ENCODE results near the gene BABAM1. TPM values are rescaled to one million over a fixed set of nuclear protein-coding genes. Genes with fewer than 3 reads are reported as not detected.

Gene BABAM1
- total and polyA plus RNA-seq, 2 of the 4 experiments (the other 2 are of a cell fraction): 95.1 to 101 TPM

DNA sequence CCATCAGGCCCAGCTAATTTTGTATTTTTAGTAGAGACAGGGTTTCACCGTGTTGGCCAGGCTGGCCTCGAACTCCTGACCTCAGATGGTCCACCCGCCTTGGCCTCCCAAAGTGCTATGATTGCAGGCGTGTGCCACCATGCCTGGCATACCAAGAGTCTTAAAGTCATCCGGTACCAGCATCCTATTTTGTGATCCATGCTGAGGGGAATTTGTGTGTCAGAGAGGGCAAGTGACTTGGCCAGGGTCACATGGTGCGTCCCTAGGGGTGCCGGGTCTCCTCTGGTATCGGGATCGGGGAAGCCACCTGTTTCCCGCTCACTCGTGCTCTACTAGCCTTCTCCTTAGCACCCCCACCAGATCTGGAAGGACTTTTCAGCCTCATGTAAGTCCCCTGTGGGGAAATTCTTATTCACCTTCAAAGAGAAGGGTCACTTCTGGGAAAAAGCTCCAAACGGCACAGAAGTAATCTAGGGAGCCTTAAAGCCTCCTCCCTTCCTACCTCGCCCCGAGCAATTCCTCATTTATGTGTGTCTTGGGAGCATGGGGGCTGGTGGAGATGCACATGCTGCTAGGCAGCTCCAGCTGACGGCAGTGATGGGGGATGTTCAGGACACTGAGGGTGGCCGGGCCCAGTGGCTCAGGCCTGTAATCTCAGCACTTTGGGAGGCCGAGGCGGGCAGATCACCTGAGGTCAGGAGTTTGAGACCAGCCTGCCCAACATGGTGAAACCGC lies 8.4 kb downstream of the BABAM1 start:
- H3K9me3 ChIP-seq (ENCODE audit: control insufficient read depth, insufficient read depth, low read length): no peaks in the 10 kb centered on the region
- H2BK20ac ChIP-seq (ENCODE audit: low read depth, low read length): no peak overlapping the region
- H3K4me3 ChIP-seq (ENCODE audit: insufficient read depth, low read depth, low read length): no peak overlapping the region
- DNase-seq (no peak), ATAC-seq (ENCODE audit: low read depth) (no peak)
- no peak overlapping the region for H3K56ac ChIP-seq (ENCODE audit: extremely low read depth, insufficient read depth, low read length)
- ChIA-PET CTCF (interaction anchor here (0.7 kb wide), 1 partner anchor 137 kb away, joined by 3 read pairs; no protein-coding TSS in a partner anchor), POLR2A (ENCODE audit: unreplicated experiment) (no interaction called here)
- no peak overlapping the region for H3K4me2 ChIP-seq (ENCODE audit: low read depth, low read length)
- no peaks in the 10 kb centered on the region for H3K4me1 ChIP-seq (ENCODE audit: control insufficient read depth, insufficient read depth, low read length)
- H4K8ac ChIP-seq (ENCODE audit: low read depth in 2 of 2, low read length in 2 of 2): no peak overlapping the region
- H3K4ac ChIP-seq (ENCODE audit: low read depth, low read length): no peak overlapping the region
- intact Hi-C loops (cut with micrococcal nuclease): no loop called here
- H3K27ac ChIP-seq (ENCODE audit: insufficient read depth, low read length): no peak overlapping the region
- no peak overlapping the region for H2BK15ac ChIP-seq (ENCODE audit: low read depth, low read length)
- no peak overlapping the region for H3K18ac ChIP-seq (ENCODE audit: low read depth, low read length)
- no peak overlapping the region for H2AK5ac ChIP-seq (ENCODE audit: low read depth, low read length)
- H3K23ac ChIP-seq (ENCODE audit: low read depth, low read length): no peak overlapping the region
- no peaks in the 10 kb centered on the region for H3K9me1 ChIP-seq (ENCODE audit: insufficient read depth, low read length)
- WGBS, 2 experiments (ENCODE audit: extremely low coverage in 2 of 2, insufficient read length in 1 of 2): 88% methylated on average over 5 of the region's 19 CpGs; no CpG with 5 or more reads in 1 of the 2 experiments
- dilution Hi-C loops (cut with HindIII; ENCODE audit: low sequenced_read_pairs, unreplicated experiment): no loop called here
- no peak overlapping the region for H2AK9ac ChIP-seq (replicated peaks; ENCODE audit: low read depth, low read length, poor library complexity)
- H4K20me1 ChIP-seq (ENCODE audit: insufficient read depth, low read length): no peaks in the 10 kb centered on the region
- H4K91ac ChIP-seq (ENCODE audit: insufficient read depth, low read depth, low read length): no peak overlapping the region
- no TSS peak for BruUV-seq (replicated peaks)
- no peak overlapping the region for H3K14ac ChIP-seq (replicated peaks; ENCODE audit: low read depth, low read length)
- peaks cover 42% of the 10 kb centered on the region for H3K36me3 ChIP-seq (ENCODE audit: control insufficient read depth, insufficient read depth, low read length)
- no peak overlapping the region for H3K9ac ChIP-seq (ENCODE audit: low read depth, low read length)
- in situ Hi-C loops (cut with MboI; ENCODE audit: low sequenced_read_pairs): no loop called here
- H3K27me3 ChIP-seq (ENCODE audit: control insufficient read depth, insufficient read depth, low read length): no peaks in the 10 kb centered on the region
- 0 out of 4 replicates have a peak, but pooled peaks cover 0 to 5% of the 10 kb centered on the region in 2 experiments for H3K79me1 ChIP-seq (ENCODE audit: low read depth in 1 of 2, low read length in 2 of 2)
- H2BK120ac ChIP-seq (ENCODE audit: low read depth, low read length): no peak overlapping the region
- H2AFZ ChIP-seq (replicated peaks; ENCODE audit: low read length, poor library complexity): no peak overlapping the region
- no peak overlapping the region for H4K5ac ChIP-seq (ENCODE audit: low read depth, low read length)
- TF ChIP-seq RCOR1 (IDR thresholded peaks at IDR 0.05; ENCODE audit: insufficient replicate concordance, low read length): no peak
- TF ChIP-seq, protein P1, sequence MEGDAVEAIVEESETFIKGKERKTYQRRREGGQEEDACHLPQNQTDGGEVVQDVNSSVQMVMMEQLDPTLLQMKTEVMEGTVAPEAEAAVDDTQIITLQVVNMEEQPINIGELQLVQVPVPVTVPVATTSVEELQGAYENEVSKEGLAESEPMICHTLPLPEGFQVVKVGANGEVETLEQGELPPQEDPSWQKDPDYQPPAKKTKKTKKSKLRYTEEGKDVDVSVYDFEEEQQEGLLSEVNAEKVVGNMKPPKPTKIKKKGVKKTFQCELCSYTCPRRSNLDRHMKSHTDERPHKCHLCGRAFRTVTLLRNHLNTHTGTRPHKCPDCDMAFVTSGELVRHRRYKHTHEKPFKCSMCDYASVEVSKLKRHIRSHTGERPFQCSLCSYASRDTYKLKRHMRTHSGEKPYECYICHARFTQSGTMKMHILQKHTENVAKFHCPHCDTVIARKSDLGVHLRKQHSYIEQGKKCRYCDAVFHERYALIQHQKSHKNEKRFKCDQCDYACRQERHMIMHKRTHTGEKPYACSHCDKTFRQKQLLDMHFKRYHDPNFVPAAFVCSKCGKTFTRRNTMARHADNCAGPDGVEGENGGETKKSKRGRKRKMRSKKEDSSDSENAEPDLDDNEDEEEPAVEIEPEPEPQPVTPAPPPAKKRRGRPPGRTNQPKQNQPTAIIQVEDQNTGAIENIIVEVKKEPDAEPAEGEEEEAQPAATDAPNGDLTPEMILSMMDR (conservative IDR thresholded peaks at IDR 0.05; ENCODE audit: low read depth, low read length): no peak
- no peak for TF ChIP-seq CHD1 (IDR thresholded peaks at IDR 0.05; ENCODE audit: low read depth, low read length)
- TF ChIP-seq POLR2A (IDR thresholded peaks at IDR 0.05; ENCODE audit: low read depth, low read length): no peak
- TF ChIP-seq RAD21 (IDR thresholded peaks at IDR 0.05; ENCODE audit: low read length): no peak
- TF ChIP-seq FOS (IDR thresholded peaks at IDR 0.05; ENCODE audit: low read depth, low read length): no peak
- TF ChIP-seq CEBPB (IDR thresholded peaks at IDR 0.05; ENCODE audit: low read depth, low read length): no peak
- TF ChIP-seq MXI1 (IDR thresholded peaks at IDR 0.05; ENCODE audit: borderline replicate concordance, low read depth, low read length): no peak
- TF ChIP-seq RFX5 (IDR thresholded peaks at IDR 0.05; ENCODE audit: low read depth, low read length): no peak
- TF ChIP-seq, protein P2, sequence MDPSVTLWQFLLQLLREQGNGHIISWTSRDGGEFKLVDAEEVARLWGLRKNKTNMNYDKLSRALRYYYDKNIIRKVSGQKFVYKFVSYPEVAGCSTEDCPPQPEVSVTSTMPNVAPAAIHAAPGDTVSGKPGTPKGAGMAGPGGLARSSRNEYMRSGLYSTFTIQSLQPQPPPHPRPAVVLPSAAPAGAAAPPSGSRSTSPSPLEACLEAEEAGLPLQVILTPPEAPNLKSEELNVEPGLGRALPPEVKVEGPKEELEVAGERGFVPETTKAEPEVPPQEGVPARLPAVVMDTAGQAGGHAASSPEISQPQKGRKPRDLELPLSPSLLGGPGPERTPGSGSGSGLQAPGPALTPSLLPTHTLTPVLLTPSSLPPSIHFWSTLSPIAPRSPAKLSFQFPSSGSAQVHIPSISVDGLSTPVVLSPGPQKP (IDR thresholded peaks at IDR 0.05; ENCODE audit: borderline replicate concordance, low read depth, low read length): no peak
- no peak overlapping the region for H2BK5ac ChIP-seq (ENCODE audit: low read depth, low read length, poor library complexity, severe bottlenecking)
